Dermis blood vessel endothelial cell (primary cell): Measurements from ENCODE around the gene PGD. TPM values are rescaled to one million over a fixed set of nuclear protein-coding genes. Genes with fewer than 3 reads are reported as not detected.
A peak's percentile ranks its signal among the peaks of the same experiment; 100 is the strongest.
"Not testable (repeated sequence)": the region's sequence is repeated elsewhere in the genome, so short reads cannot be mapped to it uniquely, and the experiment has no call there.

Experiments used
- DNase-seq: peaks from one replicate; pipeline ENCODE4 v3.0.0; 2010
- total RNA-seq: library from RNA; depleted of rRNA; stranded (reverse); fragments of >200 nt; gene quantifications from 2 replicates; pipeline ENCODE4 v1.2.3, GENCODE V29; 2014

The PGD gene
- total RNA-seq, 1 donor from 2014 or later, result 59.4 TPM

- DNase-seq, result peak; percentile 62
Measured at GRCh38 chr1:10399444-10399941, 629 bp downstream of the PGD start.

- no peak for DNase-seq
Measured at GRCh38 chr1:10400013-10400412, 1.1 kb downstream of the PGD start.

- peak; percentile 11 for DNase-seq
Measured at GRCh38 chr1:10401281-10401680, 2.4 kb downstream of the PGD start.

GRCh38 chr1:10402729-10403274 lies 3.9 kb downstream of the PGD start:
- DNase-seq, result peak; percentile 20

DNA sequence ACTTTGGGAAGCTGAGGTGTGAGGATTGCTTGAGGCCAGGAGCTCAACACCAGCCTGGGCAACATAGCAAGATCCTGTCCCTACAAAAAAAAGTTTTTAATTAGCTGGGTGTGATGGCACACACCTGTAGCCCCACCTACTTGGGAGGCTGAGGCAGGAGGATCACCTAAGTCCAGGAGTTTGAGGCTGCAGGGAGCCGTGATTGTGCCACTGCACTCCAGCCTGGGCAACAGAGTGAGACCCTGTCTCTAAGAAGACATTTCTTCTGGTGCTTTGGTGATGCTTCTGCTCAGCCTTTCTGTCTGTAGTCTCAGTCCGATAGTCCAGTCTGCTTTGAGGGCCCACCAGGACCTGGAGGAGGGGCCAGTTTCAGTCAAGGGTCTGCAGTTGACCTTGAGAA lies 8.3 kb downstream of the PGD start:
- no peak for DNase-seq

GRCh38 chr1:10415211-10415930 lies 16.5 kb downstream of the PGD start:
- peak; percentile 96 for DNase-seq

DNA sequence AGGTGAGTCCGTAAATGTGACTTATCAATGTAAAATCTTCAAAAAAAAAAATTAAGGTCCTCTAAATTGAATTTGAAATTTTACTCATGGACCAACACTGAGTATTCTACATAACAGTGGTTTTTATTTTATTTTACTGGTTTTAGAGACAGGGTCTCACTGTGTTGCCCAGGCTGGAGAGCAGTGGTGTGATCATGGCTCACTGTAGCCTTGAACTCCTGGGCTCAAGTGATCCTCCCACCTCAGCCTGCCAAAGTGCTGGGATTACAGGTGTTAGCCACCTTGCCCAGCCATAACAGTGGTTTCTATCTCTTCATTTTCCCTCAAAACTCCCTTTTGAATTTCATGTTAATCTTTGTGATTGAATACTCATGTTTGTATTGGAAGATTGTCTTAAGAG lies 17.1 kb downstream of the PGD start:
- DNase-seq, result not testable (repeated sequence)

- not testable (repeated sequence) for DNase-seq
Measured at GRCh38 chr1:10418741-10419140, 19.9 kb downstream of the PGD start.

DNA sequence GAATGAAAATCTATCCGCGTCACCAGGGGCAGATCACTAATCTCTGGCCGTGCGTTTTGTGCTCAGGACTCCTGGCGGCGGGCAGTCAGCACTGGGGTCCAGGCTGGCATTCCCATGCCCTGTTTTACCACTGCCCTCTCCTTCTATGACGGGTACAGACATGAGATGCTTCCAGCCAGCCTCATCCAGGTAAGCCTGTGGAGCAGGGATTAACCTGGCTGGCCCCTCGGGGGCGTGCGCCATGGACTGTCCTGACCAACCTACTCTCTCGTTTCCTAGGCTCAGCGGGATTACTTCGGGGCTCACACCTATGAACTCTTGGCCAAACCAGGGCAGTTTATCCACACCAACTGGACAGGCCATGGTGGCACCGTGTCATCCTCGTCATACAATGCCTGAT lies 20.5 kb downstream of the PGD start:
- DNase-seq, result no peak

DNA sequence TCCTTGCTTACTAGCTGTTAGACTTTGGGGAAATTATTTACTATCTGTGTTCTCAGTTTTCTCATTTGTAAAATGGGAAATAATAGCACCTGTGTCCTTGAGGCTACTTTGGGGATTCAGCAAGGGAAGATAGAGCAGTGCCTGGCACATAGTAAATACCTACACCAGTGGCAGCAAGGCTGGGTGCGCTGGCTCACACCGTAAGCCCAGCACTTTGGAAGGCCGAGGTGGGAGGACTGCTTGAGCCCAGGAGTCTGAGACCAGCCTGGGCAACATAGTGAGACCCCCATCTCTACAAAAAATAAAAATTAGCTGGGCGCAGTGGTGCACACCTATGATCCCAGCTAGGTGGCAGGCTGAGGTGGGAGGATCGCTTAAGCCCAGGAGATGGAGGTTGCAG lies 22.8 kb downstream of the PGD start:
- no peak for DNase-seq

GRCh38 chr1:10424034-10424433 lies 25.2 kb downstream of the PGD start:
- DNase-seq, result no peak

DNA sequence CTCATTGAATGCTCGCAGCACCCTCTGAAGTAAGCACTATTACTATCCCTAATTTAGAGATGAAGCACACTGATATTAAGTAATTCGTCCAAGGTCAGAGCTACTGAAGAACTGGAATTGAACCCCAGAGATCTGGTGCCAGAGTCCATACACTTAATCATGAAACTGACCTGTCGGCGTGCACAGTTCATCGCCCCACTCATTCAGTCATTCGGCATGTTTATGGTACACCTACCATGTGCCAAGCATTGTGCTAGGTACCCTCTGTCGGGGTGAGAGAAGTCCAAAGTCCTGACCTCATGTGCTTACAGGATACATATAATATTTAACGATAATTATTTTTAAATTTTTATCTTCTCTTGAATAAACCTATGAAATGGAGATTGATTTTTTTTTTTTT lies 25.8 kb downstream of the PGD start:
- DNase-seq, result no peak

GRCh38 chr1:10425826-10426534 lies 27.1 kb downstream of the PGD start:
- not testable (repeated sequence) for DNase-seq

DNA sequence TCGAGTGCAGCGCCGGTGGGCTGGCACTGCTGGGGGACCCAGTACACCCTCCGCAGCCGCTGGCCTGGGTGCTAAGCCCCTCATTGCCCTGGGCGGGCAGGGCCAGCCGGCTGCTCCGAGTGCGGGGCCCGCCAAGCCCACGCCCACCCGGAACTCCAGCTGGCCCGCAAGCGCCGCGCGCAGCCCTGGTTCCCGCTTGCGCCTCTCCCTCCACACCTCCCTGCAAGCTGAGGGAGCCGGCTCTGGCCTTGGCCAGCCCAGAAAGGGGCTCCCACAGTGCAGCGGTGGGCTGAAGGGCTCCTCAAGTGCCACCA lies 27.6 kb downstream of the PGD start:
- not testable (repeated sequence) for DNase-seq

- DNase-seq, result no peak
Measured at GRCh38 chr1:10428984-10429383, 30.1 kb downstream of the PGD start.

DNA sequence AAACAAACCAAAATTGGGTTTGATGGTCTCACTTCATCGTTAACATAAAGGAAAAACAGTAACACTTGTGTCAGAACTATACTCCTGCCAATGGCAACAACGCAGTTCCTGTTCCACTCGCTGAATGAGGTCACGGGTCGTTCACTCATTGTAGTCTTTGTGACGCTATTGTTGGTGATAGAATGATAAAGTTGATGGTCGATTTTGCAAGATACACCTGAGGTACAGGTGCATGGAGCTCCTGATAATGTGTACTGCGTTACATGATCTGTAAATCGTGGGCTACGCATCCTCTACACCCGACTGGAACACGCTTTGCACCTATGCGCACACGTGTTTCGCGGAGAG lies 31.0 kb downstream of the PGD start:
- DNase-seq, result peak; percentile 83

GRCh38 chr1:10430216-10431069 lies 31.6 kb downstream of the PGD start, which contains the start of gene CENPS:
CENPS (plus strand) TSS chr1:10430433; CDS start chr1:10430518, 85 bp downstream.
- DNase-seq, result peak; percentile 92

DNA sequence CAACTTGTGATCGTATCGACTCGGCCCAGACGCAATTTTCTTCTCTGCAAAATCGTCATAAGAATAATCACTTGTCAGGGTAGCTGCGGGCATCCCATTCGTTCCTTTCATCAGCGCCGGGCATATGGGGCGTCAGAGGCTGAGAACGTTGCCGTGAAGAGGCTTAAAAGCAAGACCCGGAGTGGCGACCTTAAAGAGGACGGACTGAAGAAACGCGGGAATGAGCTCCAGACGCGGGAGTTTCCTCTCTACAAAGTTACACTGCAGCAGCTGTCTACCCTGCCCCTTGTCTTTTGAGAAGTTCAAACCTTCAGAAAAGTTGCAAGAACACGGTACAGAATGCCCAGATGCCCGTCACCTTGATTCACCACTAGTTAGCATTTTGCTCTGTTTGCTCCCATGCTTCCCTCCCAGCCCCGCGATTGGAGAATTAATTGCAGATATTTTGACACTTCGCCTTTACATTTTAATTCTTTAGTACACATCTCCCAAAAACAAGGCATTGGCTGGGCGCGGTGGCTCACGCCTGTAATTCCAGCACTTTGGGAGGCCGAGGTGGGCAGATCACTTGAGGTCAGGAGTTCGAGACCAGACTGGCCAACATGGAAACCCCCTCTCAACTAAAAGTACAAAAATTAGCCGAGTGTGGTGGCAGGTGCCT lies 32.3 kb downstream of the PGD start:
- DNase-seq, result no peak

GRCh38 chr1:10432910-10433700 lies 34.2 kb downstream of the PGD start:
- DNase-seq, result no peak

- DNase-seq, result no peak
Measured at GRCh38 chr1:10433790-10434189, 34.9 kb downstream of the PGD start.

GRCh38 chr1:10434590-10434989 lies 35.7 kb downstream of the PGD start:
- DNase-seq, result no peak

- no peak for DNase-seq
Measured at GRCh38 chr1:10437052-10437451, 38.2 kb downstream of the PGD start.
